Liver (tissue), 9 donors: ENCODE results near the gene NRG3. TPM values are rescaled to one million over a fixed set of nuclear protein-coding genes. Genes with fewer than 3 reads are reported as not detected.

ENCODE experiments used
- DNase-seq: peaks from one replicate; pipeline ENCODE4 v3.0.0-alpha.2; 2017; ENCODE audit warnings: low spot score
- H3K27ac ChIP-seq, 2 donors: one replicate each; pipeline ENCODE4 v1.7.0; 2013; ENCODE audit warnings: inconsistent platforms in 2 of 2, low read length in 2 of 2, control low read depth in 1 of 2, low read depth in 1 of 2, mild to moderate bottlenecking in 1 of 2
- H3K27me3 ChIP-seq, 4 donors: one replicate each; pipeline versions ENCODE4 v1.6.1 to v1.7.0; 2013; ENCODE audit warnings: low read length in 3 of 4, inconsistent platforms in 1 of 4, mild to moderate bottlenecking in 1 of 4, moderate library complexity in 1 of 4; ENCODE audit not compliant: control insufficient read depth in 4 of 4, insufficient read depth in 4 of 4
- H3K36me3 ChIP-seq, 4 donors: one replicate each; pipeline versions ENCODE4 v1.6.1 to v1.7.0; 2013; ENCODE audit warnings: low read length in 3 of 4, mild to moderate bottlenecking in 3 of 4, low read depth in 1 of 4, moderate library complexity in 1 of 4; ENCODE audit not compliant: control insufficient read depth in 4 of 4, insufficient read depth in 3 of 4
- H3K4me1 ChIP-seq, 4 donors: one replicate each; pipeline versions ENCODE4 v1.6.1 to v1.7.0; 2013; ENCODE audit warnings: low read length in 3 of 4, mild to moderate bottlenecking in 3 of 4, moderate library complexity in 1 of 4; ENCODE audit not compliant: control insufficient read depth in 4 of 4, insufficient read depth in 4 of 4
- H3K4me3 ChIP-seq, 3 donors: one replicate each; pipeline versions ENCODE4 v1.6.1 to v1.7.0; 2013; ENCODE audit warnings: low read length in 3 of 3, control low read depth in 1 of 3, low read depth in 1 of 3, mild to moderate bottlenecking in 1 of 3
- H3K9ac ChIP-seq, 2 donors: one replicate each; pipeline ENCODE4 v1.7.0; 2013; ENCODE audit warnings: low read length in 2 of 2, mild to moderate bottlenecking in 2 of 2, moderate library complexity in 2 of 2, control low read depth in 1 of 2, low read depth in 1 of 2
- H3K9me3 ChIP-seq, 4 donors: one replicate each; pipeline versions ENCODE4 v1.6.1 to v1.7.0; 2013; ENCODE audit warnings: low read length in 3 of 4; ENCODE audit not compliant: control insufficient read depth in 4 of 4
- EGR1 ChIP-seq, 2 donors: IDR thresholded peaks; 2 replicates each; pipeline ENCODE4 v1.6.1; 2016 to 2018; ENCODE audit warnings: antibody characterized with exemption in 2 of 2, low read depth in 2 of 2
- FOXA1 ChIP-seq: IDR thresholded peaks from 2 replicates; pipeline ENCODE4 v1.6.1; 2016; ENCODE audit warnings: antibody characterized with exemption
- FOXA2 ChIP-seq: IDR thresholded peaks from 2 replicates; pipeline ENCODE4 v1.6.1; 2016; ENCODE audit warnings: antibody characterized with exemption
- GABPA ChIP-seq, 2 donors: IDR thresholded peaks in 1 of 2; conservative IDR thresholded peaks in 1 of 2; 2 replicates each; pipeline ENCODE4 v1.6.1; 2016; ENCODE audit warnings: antibody characterized with exemption in 2 of 2, mild to moderate bottlenecking in 1 of 2, moderate library complexity in 1 of 2
- HNF4A ChIP-seq, 2 donors: conservative IDR thresholded peaks; 2 replicates each; pipeline ENCODE4 v1.6.1; 2016; ENCODE audit warnings: antibody characterized with exemption in 2 of 2, mild to moderate bottlenecking in 2 of 2
- HNF4G ChIP-seq: IDR thresholded peaks from 2 replicates; pipeline ENCODE4 v1.6.1; 2016; ENCODE audit warnings: antibody characterized with exemption
- JUND ChIP-seq, 2 donors: IDR thresholded peaks; 2 replicates each; pipeline ENCODE4 v1.6.1; 2016; ENCODE audit warnings: antibody characterized with exemption in 2 of 2
- NR2F2 ChIP-seq: IDR thresholded peaks from 2 replicates; pipeline ENCODE4 v1.6.1; 2016; ENCODE audit warnings: antibody characterized with exemption
- RAD21 ChIP-seq, 2 donors: IDR thresholded peaks; 2 replicates each; pipeline ENCODE4 v1.6.1; 2016; ENCODE audit warnings: antibody characterized with exemption in 2 of 2, mild to moderate bottlenecking in 2 of 2
- RXRA ChIP-seq, 2 donors: IDR thresholded peaks; 2 replicates each; pipeline ENCODE4 v1.6.1; 2017 to 2018; ENCODE audit warnings: antibody characterized with exemption in 2 of 2, mild to moderate bottlenecking in 1 of 2
- SP1 ChIP-seq: IDR thresholded peaks from 2 replicates; pipeline ENCODE4 v1.6.1; 2018; ENCODE audit warnings: antibody characterized with exemption, mild to moderate bottlenecking
- TAF1 ChIP-seq: conservative IDR thresholded peaks from 2 replicates; pipeline ENCODE4 v1.6.1; 2016; ENCODE audit warnings: antibody characterized with exemption, mild to moderate bottlenecking
- YY1 ChIP-seq: IDR thresholded peaks from 2 replicates; pipeline ENCODE4 v1.6.1; 2016; ENCODE audit warnings: antibody characterized with exemption, mild to moderate bottlenecking
- WGBS: extraction: QIAGEN DNeasy Blood & Tissue Kit; methylation state at CpG from one replicate; pipeline ENCODE4 v1.1.7; 2013; 5-methylcytosine and 5-hydroxymethylcytosine counted together
- polyA plus RNA-seq, 2 donors: library from polyadenylated mRNA; stranded (reverse) in 1 of 2; unstranded in 1 of 2; fragments of 200-250 nt in 1 of 2; fragments of >200 nt in 1 of 2; fragmentation: Nextera tagmentation in 1 of 2; extraction: Ambion mirVana in 1 of 2; gene quantifications; one replicate each; pipeline versions ENCODE4 v1.2.1 to v1.2.3, GENCODE V29; 2013 to 2015
- total RNA-seq, 2 donors: library from RNA; depleted of rRNA; stranded (reverse); fragments of >200 nt; gene quantifications; one replicate each; pipeline ENCODE4 v1.2.3, GENCODE V29; 2014
- TF ChIP-seq, protein P1 (sequence below): fragments of 150-350 bp; IDR thresholded peaks from 2 replicates; pipeline ENCODE4 v1.5.1; 2017; ENCODE audit warnings: improper control_type of control experiment, low read depth, low read length; ENCODE audit not compliant: missing input control
- TF ChIP-seq, protein P2 (sequence below): IDR thresholded peaks from 2 replicates; pipeline ENCODE4 v1.6.1; 2016; ENCODE audit warnings: antibody characterized with exemption
- TF ChIP-seq, protein P3 (sequence below): IDR thresholded peaks from 2 replicates; pipeline ENCODE4 v1.6.1; 2016; ENCODE audit warnings: antibody characterized with exemption, mild to moderate bottlenecking
- TF ChIP-seq, protein P4 (sequence below): IDR thresholded peaks from 2 replicates; pipeline ENCODE4 v1.6.1; 2016; ENCODE audit warnings: antibody characterized with exemption
- TF ChIP-seq, protein P5 (sequence below): IDR thresholded peaks from 2 replicates; pipeline ENCODE4 v1.6.1; 2016; ENCODE audit warnings: antibody characterized with exemption
- donor health status: healthy.
- donor health status: healthy.
- donor health status: healthy.
- donor health status: healthy.
- donor health status: healthy.

NRG3 gene
- total and polyA plus RNA-seq, 4 donors: 0.24 to 3.7 (median 0.38) TPM

DNA sequence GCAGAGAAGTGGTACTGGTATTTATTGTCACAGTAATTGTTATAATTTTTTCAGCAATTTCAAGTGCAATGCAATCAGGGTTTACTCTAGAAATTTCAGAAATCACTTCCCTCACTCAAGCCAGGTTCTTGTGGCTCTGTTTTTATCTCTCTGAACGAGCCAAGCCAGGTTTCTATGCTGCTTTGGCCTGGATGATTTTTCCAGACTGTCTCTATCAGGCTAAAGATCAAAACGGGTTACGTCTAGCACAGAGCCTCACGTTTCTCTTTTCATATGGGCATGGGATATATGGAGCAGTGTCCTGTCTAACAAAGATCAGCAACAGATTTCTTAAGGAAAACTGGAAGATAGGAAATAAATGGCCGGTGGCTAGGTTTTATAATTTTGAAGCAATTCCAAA, 1105.3 kb downstream of the NRG3 start:
- H3K9me3 ChIP-seq: no peaks in the 10 kb centered on the region
- H3K4me1 ChIP-seq: no peaks in the 10 kb centered on the region
- H3K27ac ChIP-seq: no peak overlapping the region
- no peaks in the 10 kb centered on the region for H3K27me3 ChIP-seq
- H3K4me3 ChIP-seq: no peak overlapping the region
- no peaks in the 10 kb centered on the region for H3K36me3 ChIP-seq
- no peak for TF ChIP-seq RAD21 (IDR thresholded peaks at IDR 0.05)
- TF ChIP-seq NR2F2: no peak
- TF ChIP-seq, protein P1, sequence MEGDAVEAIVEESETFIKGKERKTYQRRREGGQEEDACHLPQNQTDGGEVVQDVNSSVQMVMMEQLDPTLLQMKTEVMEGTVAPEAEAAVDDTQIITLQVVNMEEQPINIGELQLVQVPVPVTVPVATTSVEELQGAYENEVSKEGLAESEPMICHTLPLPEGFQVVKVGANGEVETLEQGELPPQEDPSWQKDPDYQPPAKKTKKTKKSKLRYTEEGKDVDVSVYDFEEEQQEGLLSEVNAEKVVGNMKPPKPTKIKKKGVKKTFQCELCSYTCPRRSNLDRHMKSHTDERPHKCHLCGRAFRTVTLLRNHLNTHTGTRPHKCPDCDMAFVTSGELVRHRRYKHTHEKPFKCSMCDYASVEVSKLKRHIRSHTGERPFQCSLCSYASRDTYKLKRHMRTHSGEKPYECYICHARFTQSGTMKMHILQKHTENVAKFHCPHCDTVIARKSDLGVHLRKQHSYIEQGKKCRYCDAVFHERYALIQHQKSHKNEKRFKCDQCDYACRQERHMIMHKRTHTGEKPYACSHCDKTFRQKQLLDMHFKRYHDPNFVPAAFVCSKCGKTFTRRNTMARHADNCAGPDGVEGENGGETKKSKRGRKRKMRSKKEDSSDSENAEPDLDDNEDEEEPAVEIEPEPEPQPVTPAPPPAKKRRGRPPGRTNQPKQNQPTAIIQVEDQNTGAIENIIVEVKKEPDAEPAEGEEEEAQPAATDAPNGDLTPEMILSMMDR: no peak
- TF ChIP-seq, protein P2, sequence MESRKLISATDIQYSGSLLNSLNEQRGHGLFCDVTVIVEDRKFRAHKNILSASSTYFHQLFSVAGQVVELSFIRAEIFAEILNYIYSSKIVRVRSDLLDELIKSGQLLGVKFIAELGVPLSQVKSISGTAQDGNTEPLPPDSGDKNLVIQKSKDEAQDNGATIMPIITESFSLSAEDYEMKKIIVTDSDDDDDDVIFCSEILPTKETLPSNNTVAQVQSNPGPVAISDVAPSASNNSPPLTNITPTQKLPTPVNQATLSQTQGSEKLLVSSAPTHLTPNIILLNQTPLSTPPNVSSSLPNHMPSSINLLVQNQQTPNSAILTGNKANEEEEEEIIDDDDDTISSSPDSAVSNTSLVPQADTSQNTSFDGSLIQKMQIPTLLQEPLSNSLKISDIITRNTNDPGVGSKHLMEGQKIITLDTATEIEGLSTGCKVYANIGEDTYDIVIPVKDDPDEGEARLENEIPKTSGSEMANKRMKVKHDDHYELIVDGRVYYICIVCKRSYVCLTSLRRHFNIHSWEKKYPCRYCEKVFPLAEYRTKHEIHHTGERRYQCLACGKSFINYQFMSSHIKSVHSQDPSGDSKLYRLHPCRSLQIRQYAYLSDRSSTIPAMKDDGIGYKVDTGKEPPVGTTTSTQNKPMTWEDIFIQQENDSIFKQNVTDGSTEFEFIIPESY: no peak
- no peak for TF ChIP-seq FOXA1
- no peak for TF ChIP-seq HNF4G
- TF ChIP-seq GABPA (IDR thresholded peaks at IDR 0.05 in 1 of 2, conservative IDR thresholded peaks at IDR 0.05 in 1 of 2): no peak
- TF ChIP-seq YY1: no peak
- TF ChIP-seq SP1: no peak
- TF ChIP-seq, protein P3, sequence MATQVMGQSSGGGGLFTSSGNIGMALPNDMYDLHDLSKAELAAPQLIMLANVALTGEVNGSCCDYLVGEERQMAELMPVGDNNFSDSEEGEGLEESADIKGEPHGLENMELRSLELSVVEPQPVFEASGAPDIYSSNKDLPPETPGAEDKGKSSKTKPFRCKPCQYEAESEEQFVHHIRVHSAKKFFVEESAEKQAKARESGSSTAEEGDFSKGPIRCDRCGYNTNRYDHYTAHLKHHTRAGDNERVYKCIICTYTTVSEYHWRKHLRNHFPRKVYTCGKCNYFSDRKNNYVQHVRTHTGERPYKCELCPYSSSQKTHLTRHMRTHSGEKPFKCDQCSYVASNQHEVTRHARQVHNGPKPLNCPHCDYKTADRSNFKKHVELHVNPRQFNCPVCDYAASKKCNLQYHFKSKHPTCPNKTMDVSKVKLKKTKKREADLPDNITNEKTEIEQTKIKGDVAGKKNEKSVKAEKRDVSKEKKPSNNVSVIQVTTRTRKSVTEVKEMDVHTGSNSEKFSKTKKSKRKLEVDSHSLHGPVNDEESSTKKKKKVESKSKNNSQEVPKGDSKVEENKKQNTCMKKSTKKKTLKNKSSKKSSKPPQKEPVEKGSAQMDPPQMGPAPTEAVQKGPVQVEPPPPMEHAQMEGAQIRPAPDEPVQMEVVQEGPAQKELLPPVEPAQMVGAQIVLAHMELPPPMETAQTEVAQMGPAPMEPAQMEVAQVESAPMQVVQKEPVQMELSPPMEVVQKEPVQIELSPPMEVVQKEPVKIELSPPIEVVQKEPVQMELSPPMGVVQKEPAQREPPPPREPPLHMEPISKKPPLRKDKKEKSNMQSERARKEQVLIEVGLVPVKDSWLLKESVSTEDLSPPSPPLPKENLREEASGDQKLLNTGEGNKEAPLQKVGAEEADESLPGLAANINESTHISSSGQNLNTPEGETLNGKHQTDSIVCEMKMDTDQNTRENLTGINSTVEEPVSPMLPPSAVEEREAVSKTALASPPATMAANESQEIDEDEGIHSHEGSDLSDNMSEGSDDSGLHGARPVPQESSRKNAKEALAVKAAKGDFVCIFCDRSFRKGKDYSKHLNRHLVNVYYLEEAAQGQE: no peak
- no peak for TF ChIP-seq JUND (IDR thresholded peaks at IDR 0.05)
- TF ChIP-seq RXRA (IDR thresholded peaks at IDR 0.05): no peak
- TF ChIP-seq, protein P4, sequence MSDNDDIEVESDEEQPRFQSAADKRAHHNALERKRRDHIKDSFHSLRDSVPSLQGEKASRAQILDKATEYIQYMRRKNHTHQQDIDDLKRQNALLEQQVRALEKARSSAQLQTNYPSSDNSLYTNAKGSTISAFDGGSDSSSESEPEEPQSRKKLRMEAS: no peak
- TF ChIP-seq HNF4A (conservative IDR thresholded peaks at IDR 0.05): no peak
- TF ChIP-seq EGR1 (IDR thresholded peaks at IDR 0.05; ENCODE audit: low read depth in 2 of 2): no peak
- TF ChIP-seq TAF1: no peak
- TF ChIP-seq, protein P5, sequence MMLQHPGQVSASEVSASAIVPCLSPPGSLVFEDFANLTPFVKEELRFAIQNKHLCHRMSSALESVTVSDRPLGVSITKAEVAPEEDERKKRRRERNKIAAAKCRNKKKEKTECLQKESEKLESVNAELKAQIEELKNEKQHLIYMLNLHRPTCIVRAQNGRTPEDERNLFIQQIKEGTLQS: no peak
- TF ChIP-seq FOXA2: no peak
- WGBS: 84% methylated on average over 5 of the region's 5 CpGs
- no peak for DNase-seq
- H3K9ac ChIP-seq: no peak overlapping the region
